Nephron (organoid): ENCODE data around the gene TSHR.
"Not testable (repeated sequence)": the region's sequence is repeated elsewhere in the genome, so short reads cannot be mapped to it uniquely, and the experiment has no call there.

Experiments used
- H3K27ac Mint-ChIP-seq, 3 experiments: 2 replicates each; pipeline ENCODE4 v1.8.0; 2020; ENCODE audit warnings: mixed read lengths in 3 of 3, mild to moderate bottlenecking in 2 of 3, moderate library complexity in 1 of 3
- H3K27me3 Mint-ChIP-seq: 2 replicates; pipeline ENCODE4 v1.8.0; 2021; ENCODE audit warnings: low read depth, mild to moderate bottlenecking, moderate library complexity, mixed read lengths
- H3K36me3 Mint-ChIP-seq: 2 replicates; pipeline ENCODE4 v1.8.0; 2020; ENCODE audit warnings: low read depth, mixed read lengths
- H3K4me1 Mint-ChIP-seq: 2 replicates; pipeline ENCODE4 v1.8.0; 2020; ENCODE audit warnings: mixed read lengths
- H3K4me3 Mint-ChIP-seq, 3 experiments: 2 replicates each; pipeline ENCODE4 v1.8.0; 2020; ENCODE audit warnings: mild to moderate bottlenecking in 3 of 3, mixed read lengths in 3 of 3, moderate library complexity in 2 of 3
- H3K9me3 Mint-ChIP-seq: 2 replicates; pipeline ENCODE4 v1.8.0; 2020; ENCODE audit warnings: mixed read lengths
- TF ChIP-seq, protein P1 (sequence below), 3 experiments: fragments of 200-600 bp; sonication (generic); IDR thresholded peaks; one replicate each; pipeline ENCODE4 v1.5.0; 2021; ENCODE audit warnings: antibody characterized with exemption in 3 of 3; ENCODE audit not compliant: unreplicated experiment in 3 of 3

The TSHR gene

DNA sequence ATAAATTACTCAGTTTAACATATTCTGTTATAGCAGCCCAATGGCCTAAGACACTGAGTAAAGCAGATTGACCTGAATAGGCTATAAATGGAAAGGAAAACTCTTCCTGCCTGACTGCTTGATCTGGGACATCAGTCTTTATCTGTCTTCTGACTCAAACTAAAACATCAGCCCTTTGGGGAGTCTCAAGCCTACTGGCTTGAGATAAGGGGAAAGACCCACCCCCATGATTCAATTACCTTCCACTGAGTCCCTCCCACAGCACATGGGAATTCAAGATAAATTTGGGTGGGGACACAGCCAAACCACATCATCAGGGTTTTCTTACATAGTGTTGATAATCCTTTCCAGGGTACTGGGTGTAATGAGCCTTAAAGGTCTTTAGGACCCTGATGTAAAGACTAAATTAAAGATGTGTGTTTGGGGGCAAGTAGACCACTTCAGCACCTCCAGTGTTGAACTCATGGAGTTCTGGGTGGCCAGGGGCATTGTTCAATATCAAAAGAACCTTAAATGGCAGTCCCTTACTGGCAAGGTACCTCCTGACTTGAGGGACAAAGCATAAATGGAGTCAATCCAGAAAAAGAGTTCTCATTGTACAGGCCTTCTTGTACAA lies 67.8 kb downstream of the TSHR start:
- no peak overlapping the region for H3K4me3 Mint-ChIP-seq
- no peaks in the 10 kb centered on the region for H3K27me3 Mint-ChIP-seq
- H3K4me1 Mint-ChIP-seq, result no peaks in the 10 kb centered on the region
- no peaks in the 10 kb centered on the region for H3K9me3 Mint-ChIP-seq
- H3K27ac Mint-ChIP-seq, result no peak overlapping the region
- TF ChIP-seq, protein P1, sequence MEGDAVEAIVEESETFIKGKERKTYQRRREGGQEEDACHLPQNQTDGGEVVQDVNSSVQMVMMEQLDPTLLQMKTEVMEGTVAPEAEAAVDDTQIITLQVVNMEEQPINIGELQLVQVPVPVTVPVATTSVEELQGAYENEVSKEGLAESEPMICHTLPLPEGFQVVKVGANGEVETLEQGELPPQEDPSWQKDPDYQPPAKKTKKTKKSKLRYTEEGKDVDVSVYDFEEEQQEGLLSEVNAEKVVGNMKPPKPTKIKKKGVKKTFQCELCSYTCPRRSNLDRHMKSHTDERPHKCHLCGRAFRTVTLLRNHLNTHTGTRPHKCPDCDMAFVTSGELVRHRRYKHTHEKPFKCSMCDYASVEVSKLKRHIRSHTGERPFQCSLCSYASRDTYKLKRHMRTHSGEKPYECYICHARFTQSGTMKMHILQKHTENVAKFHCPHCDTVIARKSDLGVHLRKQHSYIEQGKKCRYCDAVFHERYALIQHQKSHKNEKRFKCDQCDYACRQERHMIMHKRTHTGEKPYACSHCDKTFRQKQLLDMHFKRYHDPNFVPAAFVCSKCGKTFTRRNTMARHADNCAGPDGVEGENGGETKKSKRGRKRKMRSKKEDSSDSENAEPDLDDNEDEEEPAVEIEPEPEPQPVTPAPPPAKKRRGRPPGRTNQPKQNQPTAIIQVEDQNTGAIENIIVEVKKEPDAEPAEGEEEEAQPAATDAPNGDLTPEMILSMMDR (IDR thresholded peaks at IDR 0.05; ENCODE audit: unreplicated experiment in 3 of 3), result no peak
- no peaks in the 10 kb centered on the region for H3K36me3 Mint-ChIP-seq

DNA sequence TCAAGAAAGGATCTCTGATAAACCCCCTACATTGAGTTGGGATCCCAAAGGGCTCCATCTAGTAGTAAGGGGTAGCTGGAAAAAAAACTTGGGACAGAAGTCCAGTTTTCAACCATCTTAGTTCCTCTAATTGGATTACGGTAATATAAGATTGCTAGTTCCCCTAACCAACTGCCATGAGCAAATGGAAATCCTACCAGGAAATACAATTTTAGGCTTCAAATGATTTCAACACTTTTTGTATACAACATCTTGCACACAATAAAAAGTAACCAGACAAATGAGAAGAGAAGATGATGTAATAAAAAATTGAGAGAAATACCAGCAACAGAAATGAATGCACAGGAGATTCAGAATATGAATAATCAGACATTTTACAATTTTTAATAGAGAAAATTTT lies 73.0 kb downstream of the TSHR start:
- H3K36me3 Mint-ChIP-seq, result no peaks in the 10 kb centered on the region
- H3K9me3 Mint-ChIP-seq, result no peaks in the 10 kb centered on the region
- TF ChIP-seq, protein P1 (IDR thresholded peaks at IDR 0.05; ENCODE audit: unreplicated experiment in 3 of 3), result no peak
- H3K27me3 Mint-ChIP-seq, result peaks cover 3% of the 10 kb centered on the region
- no peaks in the 10 kb centered on the region for H3K4me1 Mint-ChIP-seq
- no peak overlapping the region for H3K4me3 Mint-ChIP-seq
- no peak overlapping the region for H3K27ac Mint-ChIP-seq

DNA sequence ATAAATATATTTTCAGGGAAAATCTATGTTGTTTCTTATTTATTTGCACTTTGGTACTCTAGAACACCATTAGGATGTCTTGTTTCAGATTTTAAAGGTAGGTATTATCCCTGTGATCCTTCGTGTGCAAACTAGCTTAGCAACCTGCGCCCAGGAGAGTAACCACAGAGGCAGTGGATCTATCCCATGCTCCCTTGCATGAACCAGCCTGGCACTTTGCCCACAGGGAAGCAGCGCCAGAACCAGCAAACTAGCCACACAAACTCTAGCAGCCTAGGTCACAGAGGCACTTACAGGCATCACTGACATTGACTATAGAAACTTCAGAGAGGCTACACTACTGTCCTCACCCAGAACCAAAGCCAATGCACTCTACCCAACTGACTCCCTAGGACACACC lies 76.1 kb downstream of the TSHR start:
- peaks cover 6% of the 10 kb centered on the region for H3K9me3 Mint-ChIP-seq
- no peak overlapping the region for H3K4me3 Mint-ChIP-seq
- H3K27ac Mint-ChIP-seq, result no peak overlapping the region
- TF ChIP-seq, protein P1 (IDR thresholded peaks at IDR 0.05; ENCODE audit: unreplicated experiment in 3 of 3), result no peak
- H3K27me3 Mint-ChIP-seq, result peaks cover 3% of the 10 kb centered on the region
- no peaks in the 10 kb centered on the region for H3K36me3 Mint-ChIP-seq
- no peaks in the 10 kb centered on the region for H3K4me1 Mint-ChIP-seq

DNA sequence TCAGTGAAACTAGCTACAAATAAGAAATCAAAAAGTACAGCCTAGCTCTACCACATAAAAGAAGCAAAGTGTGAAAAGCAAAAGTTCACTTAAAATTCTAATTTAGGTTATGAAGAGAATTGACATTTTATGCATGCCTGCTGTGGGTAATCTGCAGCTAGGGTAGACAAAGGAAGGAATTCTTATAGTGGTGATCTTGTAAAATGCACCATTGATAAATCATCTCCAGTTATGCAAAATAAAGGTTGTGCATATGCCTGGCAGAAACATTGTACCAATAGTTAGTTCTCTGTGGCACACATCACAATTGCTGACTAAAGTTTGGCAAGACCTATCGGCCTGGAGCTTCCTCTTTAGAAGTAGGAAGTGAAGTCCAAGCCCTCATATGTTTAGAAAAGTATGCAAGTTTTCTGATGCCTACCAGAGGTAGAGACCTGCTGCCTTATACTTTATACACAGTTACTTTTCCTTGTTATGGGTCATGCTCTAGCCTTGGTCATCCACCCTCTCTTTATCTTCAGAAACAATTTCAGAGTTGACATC lies 78.3 kb downstream of the TSHR start:
- TF ChIP-seq, protein P1 (IDR thresholded peaks at IDR 0.05; ENCODE audit: unreplicated experiment in 3 of 3), result no peak
- no peaks in the 10 kb centered on the region for H3K36me3 Mint-ChIP-seq
- H3K27me3 Mint-ChIP-seq, result peaks cover 3% of the 10 kb centered on the region
- peaks cover 23% of the 10 kb centered on the region for H3K9me3 Mint-ChIP-seq
- H3K27ac Mint-ChIP-seq, result no peak overlapping the region
- no peaks in the 10 kb centered on the region for H3K4me1 Mint-ChIP-seq
- H3K4me3 Mint-ChIP-seq, result no peak overlapping the region

DNA sequence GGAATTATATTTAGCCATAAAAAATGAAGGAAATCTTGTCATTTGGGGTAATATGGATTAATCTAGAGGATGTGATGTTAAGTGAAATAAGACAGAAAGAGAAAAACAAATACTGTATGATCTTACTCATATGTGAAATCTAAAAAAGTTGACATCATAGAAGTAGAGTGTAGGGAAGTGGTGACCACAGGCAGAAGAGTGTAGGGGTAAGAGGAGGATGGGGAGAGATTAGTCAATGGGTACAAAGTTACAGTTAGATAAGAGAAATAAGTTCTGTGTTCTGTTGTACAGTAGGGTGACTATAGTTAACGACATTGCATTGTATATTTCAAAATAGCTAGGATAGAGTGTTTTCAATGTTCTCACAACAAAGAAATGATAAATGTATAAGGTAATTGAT lies 87.0 kb downstream of the TSHR start:
- Mint-ChIP-seq H3K4me1 (no peaks in the 10 kb centered on the region), H3K36me3 (no peaks in the 10 kb centered on the region), H3K9me3 (peaks cover 41% of the 10 kb centered on the region), H3K4me3 (no peak overlapping the region), H3K27ac (no peak overlapping the region), H3K27me3 (peaks cover 4% of the 10 kb centered on the region)
- TF ChIP-seq, protein P1 (IDR thresholded peaks at IDR 0.05; ENCODE audit: unreplicated experiment in 3 of 3), result no peak

DNA sequence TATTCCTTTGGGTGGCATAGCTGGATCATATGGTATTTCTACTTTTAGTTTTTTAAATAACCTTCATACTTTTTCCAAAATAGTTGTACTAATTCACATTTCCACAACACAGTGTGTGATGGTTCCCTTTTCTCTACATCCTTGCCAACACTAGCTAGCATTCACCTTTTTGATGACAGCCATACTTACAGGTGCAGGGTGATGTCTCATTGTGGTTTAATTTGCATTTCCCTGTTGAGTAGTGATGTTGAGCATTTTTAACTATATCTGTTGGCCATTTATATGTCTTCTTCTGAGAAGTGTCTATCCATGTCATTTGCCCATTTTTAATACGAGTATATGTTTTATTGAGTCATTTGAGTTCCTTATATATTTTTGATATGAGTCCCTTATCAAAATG lies 96.1 kb downstream of the TSHR start:
- Mint-ChIP-seq H3K27me3 (no peaks in the 10 kb centered on the region), H3K27ac (no peak overlapping the region), H3K4me1 (no peaks in the 10 kb centered on the region), H3K4me3 (no peak overlapping the region), H3K9me3 (peaks cover 28% of the 10 kb centered on the region), H3K36me3 (no peaks in the 10 kb centered on the region)
- TF ChIP-seq, protein P1 (IDR thresholded peaks at IDR 0.05; ENCODE audit: unreplicated experiment in 3 of 3), result no peak

DNA sequence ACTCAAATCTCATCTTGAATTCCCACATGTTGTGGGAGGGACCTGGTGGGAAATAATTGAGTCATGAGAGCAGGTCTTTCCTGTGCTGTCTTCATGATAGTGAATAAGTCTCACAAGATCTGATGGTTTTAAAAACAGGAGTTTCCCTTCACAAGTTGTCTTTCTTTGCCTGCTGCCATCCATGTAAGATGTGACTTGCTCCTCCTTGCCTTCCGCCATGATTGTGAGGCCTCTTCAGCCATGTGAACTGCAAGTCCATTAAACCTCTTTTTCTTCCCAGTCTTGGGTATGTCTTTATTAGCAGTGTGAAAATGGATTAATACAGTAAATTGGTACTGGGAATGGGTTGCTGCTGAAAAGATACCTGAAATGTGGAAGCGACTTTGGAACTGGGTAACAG lies 98.6 kb downstream of the TSHR start:
- H3K27me3 Mint-ChIP-seq, H3K4me3 Mint-ChIP-seq, H3K4me1 Mint-ChIP-seq, H3K27ac Mint-ChIP-seq, H3K36me3 Mint-ChIP-seq: not testable (repeated sequence)
- peaks cover 28% of the 10 kb centered on the region for H3K9me3 Mint-ChIP-seq
